Ovary (tissue), 9 donors: Measurements from ENCODE around the gene ADGRD1. TPM values are rescaled to one million over a fixed set of nuclear protein-coding genes. Genes with fewer than 3 reads are reported as not detected.
"Not testable (repeated sequence)": the region's sequence is repeated elsewhere in the genome, so short reads cannot be mapped to it uniquely, and the experiment has no call there.

Source experiments
- DNase-seq, 5 donors: peaks; one replicate each; pipeline ENCODE4 v3.0.0-alpha.2; 2019 to 2020
- H3K27ac ChIP-seq, 2 donors: fragments of 200-600 bp; one replicate each; pipeline versions ENCODE4 v1.5.1 to v1.8.0; 2019 to 2022
- H3K27me3 ChIP-seq: fragments of 200-600 bp; one replicate; pipeline ENCODE4 v1.8.0; 2022
- H3K36me3 ChIP-seq: fragments of 200-600 bp; sonication (generic); one replicate; pipeline ENCODE4 v1.5.1; 2019
- H3K4me1 ChIP-seq: one replicate; pipeline ENCODE4 v1.8.1; 2013; ENCODE audit warnings: mild to moderate bottlenecking, moderate library complexity; ENCODE audit not compliant: insufficient read depth
- H3K4me3 ChIP-seq: fragments of 200-600 bp; sonication (generic); one replicate; pipeline ENCODE4 v1.5.1; 2017
- H3K9me3 ChIP-seq, 2 donors: fragments of 200-600 bp in 1 of 2; sonication (generic) in 1 of 2; one replicate each; pipeline versions ENCODE4 v1.5.1 to v1.8.1; 2013 to 2019; ENCODE audit warnings: mild to moderate bottlenecking in 1 of 2, moderate library complexity in 1 of 2
- EP300 ChIP-seq: sonication (generic); formaldehyde crosslinking; IDR thresholded peaks from one replicate; pipeline ENCODE4 v1.6.1; 2017; ENCODE audit warnings: antibody characterized with exemption
- POLR2A ChIP-seq: fragments of 450-650 bp; IDR thresholded peaks from one replicate; pipeline ENCODE4 v1.6.1; 2017; ENCODE audit warnings: antibody characterized with exemption, mild to moderate bottlenecking, moderate library complexity
- WGBS, 3 donors: extraction: QIAGEN DNeasy Blood & Tissue Kit in 1 of 3; methylation state at CpG; one replicate each; pipeline versions ENCODE4 v1.1.5 to v1.1.7; 2013 to 2017; 5-methylcytosine and 5-hydroxymethylcytosine counted together
- intact Hi-C, 4 donors: fragments of 100-400 bp; cut with DNase I; formaldehyde crosslinking; loops; one replicate each; pipeline versions ENCODE4 v1.11.0 to v1.15.1; 2022 to 2023
- polyA plus RNA-seq, 2 donors: library from polyadenylated mRNA; stranded (reverse); fragments of 200-250 nt in 1 of 2; fragments of 350-450 nt in 1 of 2; fragmentation: Illumina TruSeq in 1 of 2; extraction: RNeasy Lipid Tissue Mini Kit (QIAGEN cat#74804) in 1 of 2; gene quantifications; one replicate each; pipeline ENCODE4 v1.2.3, GENCODE V29; 2013 to 2014
- total RNA-seq, 7 donors: library from RNA; depleted of rRNA in 2 of 7; stranded (reverse); fragments of >200 nt in 2 of 7; fragmentation: NEBNext Ultra II Directional in 3 of 7; extraction: Animal tissue kit (Norgen Biotek cat#: 25700) in 3 of 7; gene quantifications; one replicate each; pipeline versions ENCODE4 v1.1.0 to v1.2.4, GENCODE V29; 2016 to 2023
- TF ChIP-seq, protein P1 (sequence below), 3 donors: fragments of 450-650 bp in 2 of 3; fragments of 200-600 bp in 1 of 3; IDR thresholded peaks; one replicate each; pipeline versions ENCODE4 v1.5.1 to v1.8.0; 2016 to 2022; ENCODE audit warnings: antibody characterized with exemption in 3 of 3, mild to moderate bottlenecking in 1 of 3
- donor health status: DM: no; HTN: no; CAD: no; lungs with moderate emphysema.
- donor health status: DM: no; HTN: no; CAD: no.
- donor health status: Bipolar disorder and iron deficiency.
- donor health status: DM: yes; HTN: yes; CAD: no.
- donor health status: DM: no; HTN: no; CAD: no.
- donor health status: DM: yes; HTN: yes; CAD: no.

Gene ADGRD1
- total and polyA plus RNA-seq, 9 donors, result 7.6 to 75.3 (median 25.9) TPM

DNA sequence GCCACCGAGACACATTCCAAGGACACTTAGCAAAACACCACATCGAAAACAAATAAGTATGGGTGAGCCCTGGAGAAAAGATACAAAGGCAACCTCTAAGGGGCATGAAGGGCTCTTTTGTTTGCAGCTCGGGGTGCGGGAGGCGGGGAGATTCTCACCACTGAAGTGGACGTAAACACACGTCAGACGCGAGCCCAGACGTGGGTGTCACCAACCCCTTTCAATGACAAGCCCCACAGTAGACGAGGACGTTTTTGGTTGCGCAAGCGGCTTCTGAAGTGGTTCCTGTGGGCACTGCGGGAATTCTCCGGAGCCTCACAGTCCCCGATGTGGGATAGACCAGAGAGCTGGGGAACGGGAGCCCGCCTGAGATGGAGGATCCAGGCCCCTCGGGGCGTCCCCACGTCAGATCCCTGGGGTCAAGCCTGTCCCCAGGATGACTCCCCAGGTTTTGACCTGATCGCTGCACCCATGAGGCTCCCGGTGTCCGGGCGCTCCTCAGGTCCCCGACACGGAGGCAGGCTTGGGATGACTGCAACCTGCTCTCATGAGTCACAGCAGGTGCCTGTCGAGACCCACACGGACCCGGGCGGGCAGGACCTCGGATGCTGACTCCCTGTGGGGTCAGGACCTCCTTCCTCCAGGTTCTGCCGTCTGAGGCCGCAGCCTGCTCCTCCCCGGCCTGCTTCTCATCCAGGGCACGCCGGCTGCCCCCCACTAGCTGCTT is 20.3 kb upstream of the ADGRD1 start:
- H3K27ac ChIP-seq, result no peak overlapping the region
- no peaks in the 10 kb centered on the region for H3K27me3 ChIP-seq
- 81 to 85% (median 83%) methylated on average over 38 of the region's 38 CpGs for WGBS, 3 donors
- no peaks in the 10 kb centered on the region for H3K4me1 ChIP-seq
- intact Hi-C loops, result no loop called here
- H3K4me3 ChIP-seq, result no peak overlapping the region
- H3K9me3 ChIP-seq, result no peaks in the 10 kb centered on the region
- DNase-seq, result no peak
- TF ChIP-seq, protein P1, sequence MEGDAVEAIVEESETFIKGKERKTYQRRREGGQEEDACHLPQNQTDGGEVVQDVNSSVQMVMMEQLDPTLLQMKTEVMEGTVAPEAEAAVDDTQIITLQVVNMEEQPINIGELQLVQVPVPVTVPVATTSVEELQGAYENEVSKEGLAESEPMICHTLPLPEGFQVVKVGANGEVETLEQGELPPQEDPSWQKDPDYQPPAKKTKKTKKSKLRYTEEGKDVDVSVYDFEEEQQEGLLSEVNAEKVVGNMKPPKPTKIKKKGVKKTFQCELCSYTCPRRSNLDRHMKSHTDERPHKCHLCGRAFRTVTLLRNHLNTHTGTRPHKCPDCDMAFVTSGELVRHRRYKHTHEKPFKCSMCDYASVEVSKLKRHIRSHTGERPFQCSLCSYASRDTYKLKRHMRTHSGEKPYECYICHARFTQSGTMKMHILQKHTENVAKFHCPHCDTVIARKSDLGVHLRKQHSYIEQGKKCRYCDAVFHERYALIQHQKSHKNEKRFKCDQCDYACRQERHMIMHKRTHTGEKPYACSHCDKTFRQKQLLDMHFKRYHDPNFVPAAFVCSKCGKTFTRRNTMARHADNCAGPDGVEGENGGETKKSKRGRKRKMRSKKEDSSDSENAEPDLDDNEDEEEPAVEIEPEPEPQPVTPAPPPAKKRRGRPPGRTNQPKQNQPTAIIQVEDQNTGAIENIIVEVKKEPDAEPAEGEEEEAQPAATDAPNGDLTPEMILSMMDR (IDR thresholded peaks at IDR 0.05), result no peak
- TF ChIP-seq POLR2A (no peak), EP300 (no peak)
- H3K36me3 ChIP-seq, result no peaks in the 10 kb centered on the region

DNA sequence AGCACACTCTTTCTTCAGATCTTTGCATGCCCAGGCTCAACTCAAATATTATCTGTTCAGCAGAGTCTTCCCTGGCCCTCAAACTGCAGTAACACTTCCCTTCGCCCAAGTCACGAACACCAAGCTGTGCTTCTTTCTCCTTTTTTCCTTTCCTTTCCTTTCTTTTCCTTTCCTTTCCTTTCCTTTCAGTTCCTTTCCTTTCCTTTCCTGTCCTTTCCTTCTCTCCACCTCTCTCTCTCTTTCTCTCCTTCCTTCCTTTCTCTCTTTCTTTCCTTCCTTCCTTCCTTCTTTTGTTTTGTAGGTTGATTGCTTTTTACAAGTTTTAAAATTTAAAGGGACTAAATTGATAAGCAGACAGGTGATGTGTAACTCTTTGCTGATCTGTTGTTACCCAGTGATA is 19.0 kb upstream of the ADGRD1 start:
- intact Hi-C loops, result no loop called here
- Histone ChIP-seq H3K27ac (no peak overlapping the region), H3K4me1 (no peaks in the 10 kb centered on the region), H3K27me3 (no peaks in the 10 kb centered on the region), H3K9me3 (no peaks in the 10 kb centered on the region), H3K4me3 (no peak overlapping the region), H3K36me3 (no peaks in the 10 kb centered on the region)
- TF ChIP-seq, protein P1 (IDR thresholded peaks at IDR 0.05), result no peak
- TF ChIP-seq POLR2A (no peak), EP300 (no peak)
- WGBS, 3 donors, result 93 to 96% (median 94%) methylated on average over 2 of the region's 2 CpGs
- no peak for DNase-seq

DNA sequence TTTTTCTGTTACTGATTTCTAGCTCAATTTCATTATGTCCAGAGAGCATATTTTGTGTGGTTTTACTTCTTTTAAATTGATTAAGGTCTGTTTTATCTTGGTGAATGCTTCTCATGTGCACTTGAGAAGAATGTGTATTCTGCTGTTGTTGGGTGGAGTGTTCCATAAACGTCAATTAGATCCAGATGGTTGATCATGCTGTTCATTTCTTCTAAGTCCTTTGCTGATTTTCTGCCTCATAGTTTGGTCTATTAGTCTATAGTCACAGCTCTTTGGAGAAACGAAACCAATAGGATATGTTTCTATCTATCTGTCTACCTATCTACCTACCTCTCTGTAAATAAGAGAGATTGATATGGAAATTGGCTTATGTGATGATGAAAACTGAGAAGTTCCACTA is 17.1 kb upstream of the ADGRD1 start:
- H3K27ac ChIP-seq, result no peak overlapping the region
- H3K36me3 ChIP-seq, result no peaks in the 10 kb centered on the region
- intact Hi-C loops, result no loop called here
- no peaks in the 10 kb centered on the region for H3K27me3 ChIP-seq
- DNase-seq, result no peak
- no peak overlapping the region for H3K4me3 ChIP-seq
- TF ChIP-seq POLR2A (no peak), EP300 (no peak)
- TF ChIP-seq, protein P1 (IDR thresholded peaks at IDR 0.05), result no peak
- WGBS, 3 donors, result 78 to 79% (median 79%) methylated on average over 2 of the region's 2 CpGs
- H3K9me3 ChIP-seq, result no peaks in the 10 kb centered on the region
- H3K4me1 ChIP-seq, result no peaks in the 10 kb centered on the region

DNA sequence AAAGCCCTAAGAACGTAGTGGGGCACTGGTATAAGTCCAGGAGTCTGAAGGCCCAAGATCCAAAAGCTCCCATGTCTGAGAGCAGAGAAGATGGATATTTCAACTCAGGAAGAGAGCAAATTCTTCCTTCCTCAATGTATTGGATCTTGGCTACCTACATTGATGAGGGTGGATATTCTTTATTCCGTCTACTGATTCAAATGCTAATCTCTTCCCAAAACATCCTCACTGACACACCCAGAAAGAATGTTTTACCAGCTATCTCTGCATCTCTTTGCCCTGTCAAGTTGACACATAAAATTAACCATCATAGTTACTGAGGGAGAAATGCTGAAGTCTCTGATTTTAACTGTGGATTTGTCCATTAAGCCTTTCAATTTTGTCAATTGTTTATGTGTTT is 16.6 kb upstream of the ADGRD1 start:
- Histone ChIP-seq H3K36me3 (no peaks in the 10 kb centered on the region), H3K27ac (no peak overlapping the region), H3K4me3 (no peak overlapping the region), H3K27me3 (no peaks in the 10 kb centered on the region), H3K9me3 (no peaks in the 10 kb centered on the region), H3K4me1 (no peaks in the 10 kb centered on the region)
- no peak for DNase-seq
- WGBS, 3 donors, result 83 to 91% (median 86%) methylated on average over 2 of the region's 2 CpGs
- intact Hi-C loops, result no loop called here
- TF ChIP-seq EP300 (no peak), POLR2A (no peak)
- TF ChIP-seq, protein P1 (IDR thresholded peaks at IDR 0.05), result no peak

DNA sequence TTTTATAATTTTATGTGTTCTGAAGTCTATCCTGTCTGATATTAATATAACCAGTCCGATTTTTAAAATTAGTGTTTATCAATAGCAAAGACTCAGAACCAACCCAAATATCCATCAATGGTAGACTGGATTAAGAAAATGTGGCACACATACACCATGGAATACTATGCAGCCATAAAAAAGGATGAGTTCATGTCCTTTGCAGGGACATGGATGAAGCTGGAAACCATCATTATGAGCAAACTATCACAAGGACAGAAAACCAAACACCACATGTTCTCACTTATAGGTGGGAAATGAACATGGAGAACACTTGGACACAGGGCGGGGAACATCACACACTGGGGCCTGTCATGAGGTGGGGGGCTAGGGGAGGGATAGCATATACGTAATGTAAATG is 16.2 kb upstream of the ADGRD1 start:
- DNase-seq, result not testable (repeated sequence)

More for the DNA sequence above, 16.2 kb upstream of the ADGRD1 start:
- 94 to 97% (median 95%) methylated on average over 3 of the region's 3 CpGs for WGBS, 3 donors
- H3K4me1 ChIP-seq, H3K27ac ChIP-seq, H3K4me3 ChIP-seq, H3K36me3 ChIP-seq, intact Hi-C loops, H3K9me3 ChIP-seq, H3K27me3 ChIP-seq: not testable (repeated sequence)
